Activated CD4-positive, alpha-beta T cell treated with anti-CD3 and anti-CD28 coated beads, Interleukin-2, amount 10 ng/mL, durations not matched to agents 24 days and 14 days (primary cell): ENCODE measurements around the gene NACC1. TPM values are rescaled to one million over a fixed set of nuclear protein-coding genes. Genes with fewer than 3 reads are reported as not detected.
"Not testable (repeated sequence)": the region's sequence is repeated elsewhere in the genome, so short reads cannot be mapped to it uniquely, and the experiment has no call there.

Source experiments
- DNase-seq: peaks from one replicate; pipeline ENCODE4 v3.0.0; 2022
- H3K27ac Mint-ChIP-seq: one replicate; pipeline ENCODE4 v1.8.0; 2022; ENCODE audit warnings: mild to moderate bottlenecking, mixed read lengths
- H3K27me3 Mint-ChIP-seq: one replicate; pipeline ENCODE4 v1.8.0; 2022; ENCODE audit warnings: mixed read lengths
- H3K36me3 Mint-ChIP-seq: one replicate; pipeline ENCODE4 v1.8.0; 2022; ENCODE audit warnings: low read depth, mild to moderate bottlenecking, mixed read lengths
- H3K4me1 Mint-ChIP-seq: one replicate; pipeline ENCODE4 v1.8.0; 2021; ENCODE audit warnings: mixed read lengths
- H3K4me3 Mint-ChIP-seq: one replicate; pipeline ENCODE4 v1.8.0; 2022; ENCODE audit warnings: mild to moderate bottlenecking, moderate library complexity, mixed read lengths
- H3K9me3 Mint-ChIP-seq: one replicate; pipeline ENCODE4 v1.8.0; 2021; ENCODE audit warnings: mixed read lengths
- intact Hi-C: fragments of 100-400 bp; cut with micrococcal nuclease; formaldehyde crosslinking; loops from one replicate; pipeline ENCODE4 v1.15.1; 2023
- total RNA-seq: library from RNA; stranded (reverse); gene quantifications from 2 replicates; pipeline ENCODE4 v1.2.3, GENCODE V29; 2022

Gene NACC1
- total RNA-seq, 1 donor from 2014 or later: 121 TPM

- peaks cover 20% of the 10 kb centered on the region for H3K4me1 Mint-ChIP-seq
- peaks cover 23% of the 10 kb centered on the region for H3K36me3 Mint-ChIP-seq
- no peak overlapping the region for H3K4me3 Mint-ChIP-seq
- no peak for DNase-seq
- intact Hi-C loops: no loop called here
- H3K27ac Mint-ChIP-seq: no peak overlapping the region
- H3K9me3 Mint-ChIP-seq: no peaks in the 10 kb centered on the region
- H3K27me3 Mint-ChIP-seq: no peaks in the 10 kb centered on the region
Observed at GRCh38 chr19:13146763-13147563, 28.9 kb downstream of the NACC1 start.

GRCh38 chr19:13149173-13149627 is 31.1 kb downstream of the NACC1 start:
- H3K4me1 Mint-ChIP-seq: peaks cover 25% of the 10 kb centered on the region
- H3K27ac Mint-ChIP-seq: peak overlapping the region; percentile 100
- H3K9me3 Mint-ChIP-seq, intact Hi-C loops, DNase-seq, H3K27me3 Mint-ChIP-seq: not testable (repeated sequence)
- H3K36me3 Mint-ChIP-seq: peaks cover 29% of the 10 kb centered on the region
- peak overlapping the region; percentile 100 for H3K4me3 Mint-ChIP-seq

GRCh38 chr19:13149628-13150186 is 31.6 kb downstream of the NACC1 start:
- intact Hi-C loops: loop anchor here (1.0 to 5.0 kb wide), 5 partner anchors 17 to 931 kb away; partner anchors contain the start of genes LYL1 and NACC1
- Mint-ChIP-seq H3K4me3 (peak overlapping the region; percentile 100), H3K36me3 (peaks cover 34% of the 10 kb centered on the region), H3K9me3 (peaks cover 3% of the 10 kb centered on the region), H3K27me3 (peaks cover 2% of the 10 kb centered on the region), H3K27ac (peak overlapping the region; percentile 100), H3K4me1 (peaks cover 25% of the 10 kb centered on the region)
- peak; percentile 82 for DNase-seq

GRCh38 chr19:13150187-13150930 is 32.3 kb downstream of the NACC1 start, which contains the start of the genes IER2 and STX10:
Gene IER2 (plus strand): TSS chr19:13150411. CDS start chr19:13153187, 2,776 bp downstream.
Gene STX10 (minus strand): TSS chr19:13150375. CDS start chr19:13150173, 202 bp downstream.
- peaks cover 38% of the 10 kb centered on the region for H3K36me3 Mint-ChIP-seq
- peaks cover 3% of the 10 kb centered on the region for H3K9me3 Mint-ChIP-seq
- intact Hi-C loops: loop anchor here (1.0 to 5.0 kb wide), 5 partner anchors 18 to 930 kb away; partner anchors contain the start of genes LYL1 and NACC1
- H3K27ac Mint-ChIP-seq: peak within 1 kb of the TSS; percentile 100
- H3K4me3 Mint-ChIP-seq: peak within 1 kb of the TSS; percentile 100
- peaks cover 2% of the 10 kb centered on the region for H3K27me3 Mint-ChIP-seq
- H3K4me1 Mint-ChIP-seq: peaks cover 30% of the 10 kb centered on the region
- peak; percentile 98 for DNase-seq

GRCh38 chr19:13150931-13151604 is 33.0 kb downstream of the NACC1 start:
- Mint-ChIP-seq H3K27ac (peak overlapping the region; percentile 100), H3K36me3 (peaks cover 40% of the 10 kb centered on the region), H3K4me3 (peak overlapping the region; percentile 100), H3K27me3 (peaks cover 2% of the 10 kb centered on the region), H3K9me3 (peaks cover 3% of the 10 kb centered on the region), H3K4me1 (peaks cover 32% of the 10 kb centered on the region)
- DNase-seq: peak; percentile 77
- intact Hi-C loops: loop anchor here (1.0 to 5.0 kb wide), 5 partner anchors 19 to 930 kb away; partner anchors contain the start of genes LYL1 and NACC1

GRCh38 chr19:13151605-13152355 is 33.7 kb downstream of the NACC1 start:
- H3K4me1 Mint-ChIP-seq: peaks cover 38% of the 10 kb centered on the region
- peaks cover 3% of the 10 kb centered on the region for H3K9me3 Mint-ChIP-seq
- peaks cover 36% of the 10 kb centered on the region for H3K36me3 Mint-ChIP-seq
- peaks cover 2% of the 10 kb centered on the region for H3K27me3 Mint-ChIP-seq
- peak overlapping the region; percentile 100 for H3K27ac Mint-ChIP-seq
- intact Hi-C loops: loop anchor here (1.0 to 5.0 kb wide), 6 partner anchors 15 to 929 kb away; partner anchors contain the start of genes CALR and LYL1
- H3K4me3 Mint-ChIP-seq: peak overlapping the region; percentile 100
- DNase-seq: peak; percentile 99

GRCh38 chr19:13152356-13152973 is 34.4 kb downstream of the NACC1 start:
- Mint-ChIP-seq H3K27ac (peak overlapping the region; percentile 100), H3K27me3 (peaks cover 2% of the 10 kb centered on the region), H3K4me1 (peaks cover 40% of the 10 kb centered on the region), H3K36me3 (peaks cover 34% of the 10 kb centered on the region), H3K9me3 (peaks cover 3% of the 10 kb centered on the region), H3K4me3 (peak overlapping the region; percentile 100)
- no peak for DNase-seq
- intact Hi-C loops: loop anchor here (1.0 to 5.0 kb wide), 5 partner anchors 14 to 685 kb away; partner anchors contain the start of genes CALR and LYL1

GRCh38 chr19:13152974-13153568 is 35.0 kb downstream of the NACC1 start:
- Mint-ChIP-seq H3K27me3 (peaks cover 2% of the 10 kb centered on the region), H3K4me3 (peak overlapping the region; percentile 100), H3K4me1 (peaks cover 43% of the 10 kb centered on the region), H3K9me3 (peaks cover 3% of the 10 kb centered on the region), H3K36me3 (peaks cover 34% of the 10 kb centered on the region), H3K27ac (peak overlapping the region; percentile 100)
- DNase-seq: peak; percentile 100
- intact Hi-C loops: loop anchor here (1.0 to 5.0 kb wide), 5 partner anchors 14 to 684 kb away; partner anchors contain the start of genes CALR and LYL1

GRCh38 chr19:13153569-13154240 is 35.6 kb downstream of the NACC1 start:
- peaks cover 3% of the 10 kb centered on the region for H3K9me3 Mint-ChIP-seq
- H3K27ac Mint-ChIP-seq: peak overlapping the region; percentile 100
- peak overlapping the region; percentile 100 for H3K4me3 Mint-ChIP-seq
- no peak for DNase-seq
- H3K27me3 Mint-ChIP-seq: peaks cover 2% of the 10 kb centered on the region
- H3K4me1 Mint-ChIP-seq: peaks cover 46% of the 10 kb centered on the region
- H3K36me3 Mint-ChIP-seq: peaks cover 36% of the 10 kb centered on the region
- intact Hi-C loops: loop anchor here (2.0 to 5.0 kb wide), 4 partner anchors 13 to 684 kb away; partner anchors contain the start of gene LYL1

GRCh38 chr19:13154241-13154778 is 36.2 kb downstream of the NACC1 start:
- peak; percentile 87 for DNase-seq
- Mint-ChIP-seq H3K27me3 (peaks cover 2% of the 10 kb centered on the region), H3K36me3 (peaks cover 35% of the 10 kb centered on the region), H3K4me1 (peaks cover 40% of the 10 kb centered on the region), H3K4me3 (peak overlapping the region; percentile 100), H3K27ac (peak overlapping the region; percentile 94), H3K9me3 (peaks cover 3% of the 10 kb centered on the region)
- intact Hi-C loops: loop anchor here (2.0 to 5.0 kb wide), 3 partner anchors 40 to 683 kb away; partner anchors contain the start of gene LYL1
